ENCODE measurements around the gene DHRS13.

DNA sequence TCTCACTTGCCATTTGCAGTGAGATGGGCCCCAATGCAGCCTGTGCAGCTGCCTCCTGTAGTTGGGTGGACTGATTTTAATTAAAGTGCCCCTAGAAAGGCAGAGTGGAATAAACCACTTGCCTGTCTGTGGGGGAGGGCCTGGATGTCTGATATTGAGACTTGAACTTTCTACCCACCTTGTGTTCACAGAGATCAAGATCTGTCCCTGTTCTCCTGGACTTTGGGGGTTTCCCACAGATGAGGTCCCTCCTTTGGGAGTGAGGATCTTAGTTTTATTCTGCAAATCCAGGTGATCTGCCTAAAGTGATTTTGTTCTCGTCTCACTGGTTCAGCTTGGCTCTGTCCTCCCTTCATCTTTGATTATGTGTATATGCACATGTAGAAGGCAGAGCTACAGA, 7.7 kb upstream of the DHRS13 start:
- no peak for TF ChIP-seq CTCF (IDR thresholded peaks at IDR 0.05)
- TF ChIP-seq POLR2A (IDR thresholded peaks at IDR 0.05): no peak
